NCI-H1048 (cell line): ENCODE results near the gene KDM1A.

ENCODE experiments used
- DNase-seq: peaks from one replicate; lab custom pipeline; 2025; lab: John Stamatoyannopoulos, UW

Gene KDM1A

DNA sequence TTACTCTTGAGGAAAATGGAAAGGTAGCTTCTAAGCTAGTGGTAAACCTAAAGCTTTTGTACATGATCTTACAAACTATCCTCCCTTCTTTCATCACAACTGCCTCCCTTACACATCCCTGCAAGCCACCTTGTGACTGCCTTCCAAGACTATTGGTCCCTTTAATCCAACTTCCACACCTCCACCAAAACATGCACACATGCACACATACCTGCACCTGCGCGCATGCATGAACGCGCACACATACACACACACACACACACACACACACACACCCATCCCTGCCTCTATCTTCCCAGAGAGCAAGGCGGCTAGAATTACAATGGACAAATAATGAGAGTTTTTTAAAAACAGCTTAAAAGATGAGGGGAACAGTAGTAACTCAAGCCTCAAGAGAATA, 91.1 kb downstream of the KDM1A start:
- DNase-seq, result no peak

DNA sequence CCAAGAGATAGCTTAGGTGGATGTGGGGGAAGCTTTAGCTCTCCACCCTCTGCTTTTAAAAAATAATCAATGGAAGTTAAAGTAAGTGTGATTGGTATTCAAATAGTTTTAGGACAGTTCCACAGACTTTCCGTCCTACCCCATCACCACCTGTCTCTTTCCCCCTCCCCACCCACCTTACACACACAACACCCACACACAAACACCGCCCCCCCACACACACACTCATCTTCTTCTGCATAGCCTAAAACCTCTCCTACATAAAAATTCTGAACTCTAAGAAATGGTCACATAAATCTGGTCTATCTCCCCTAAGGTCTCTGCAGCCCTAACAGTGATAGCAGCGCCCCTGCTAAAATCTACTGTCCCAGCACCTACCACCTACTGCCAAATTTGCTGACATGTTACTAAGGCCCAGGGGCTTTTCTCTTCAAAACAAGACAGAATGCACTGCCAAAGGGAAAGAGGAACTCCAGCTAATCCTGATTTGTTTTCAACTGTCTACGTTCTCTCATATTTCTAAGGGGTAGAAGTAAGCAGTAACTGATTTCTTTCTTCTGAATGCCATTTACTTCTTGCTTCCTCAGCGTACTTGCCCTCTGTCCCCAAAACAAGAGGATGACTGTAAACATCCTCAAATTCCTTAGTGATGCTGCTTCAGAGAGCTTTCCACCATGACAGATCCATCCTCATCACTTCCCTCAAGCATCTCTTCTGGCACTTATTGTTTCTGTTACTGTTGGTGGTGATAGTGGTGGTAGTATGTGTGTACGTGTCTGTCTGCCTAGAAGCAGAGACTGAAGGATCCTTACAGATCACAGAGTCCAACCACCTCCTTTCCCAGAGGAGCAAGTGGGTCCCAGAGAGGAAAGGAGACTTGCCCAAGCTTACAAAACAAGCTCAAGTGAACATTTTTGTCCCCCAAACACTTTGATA, 92.6 kb downstream of the KDM1A start:
- DNase-seq, result no peak

GRCh38 chr1:23114424-23115079, 95.3 kb downstream of the KDM1A start:
- no peak for DNase-seq

DNA sequence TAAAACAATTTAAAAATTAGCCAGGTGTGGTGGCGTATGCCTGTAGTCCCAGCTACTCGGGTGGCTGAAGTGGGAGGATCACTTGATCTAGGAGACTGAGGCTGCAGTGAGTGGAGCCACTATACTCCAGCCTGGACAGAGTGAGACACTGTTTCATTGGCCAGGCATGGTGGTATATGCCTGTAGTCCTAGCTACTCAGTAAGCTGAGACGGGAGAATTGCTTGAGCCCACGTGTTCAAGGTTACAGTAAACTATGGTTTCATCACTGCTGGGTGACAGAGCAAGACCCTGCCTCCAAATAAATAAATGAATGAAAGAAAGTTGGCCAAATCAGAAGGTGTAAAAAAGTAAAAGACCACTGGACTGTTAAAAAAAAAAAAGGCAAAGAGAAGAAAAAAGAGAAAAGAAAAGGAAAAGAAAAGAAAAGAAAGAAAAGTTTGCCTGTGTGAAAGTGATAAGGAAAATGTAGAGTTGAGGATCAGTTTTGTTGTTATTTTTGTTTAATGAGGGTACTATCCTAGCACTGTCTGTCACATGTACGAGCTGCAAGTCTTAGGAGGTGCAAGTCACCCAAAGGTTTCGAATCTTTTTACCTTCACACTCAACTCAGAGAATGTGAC, 97.1 kb downstream of the KDM1A start:
- no peak for DNase-seq

GRCh38 chr1:23116921-23117699, 97.8 kb downstream of the KDM1A start:
- DNase-seq, result no peak

GRCh38 chr1:23118407-23118806, 99.1 kb downstream of the KDM1A start:
- no peak for DNase-seq

GRCh38 chr1:23118957-23119792, 99.9 kb downstream of the KDM1A start:
- no peak for DNase-seq

DNA sequence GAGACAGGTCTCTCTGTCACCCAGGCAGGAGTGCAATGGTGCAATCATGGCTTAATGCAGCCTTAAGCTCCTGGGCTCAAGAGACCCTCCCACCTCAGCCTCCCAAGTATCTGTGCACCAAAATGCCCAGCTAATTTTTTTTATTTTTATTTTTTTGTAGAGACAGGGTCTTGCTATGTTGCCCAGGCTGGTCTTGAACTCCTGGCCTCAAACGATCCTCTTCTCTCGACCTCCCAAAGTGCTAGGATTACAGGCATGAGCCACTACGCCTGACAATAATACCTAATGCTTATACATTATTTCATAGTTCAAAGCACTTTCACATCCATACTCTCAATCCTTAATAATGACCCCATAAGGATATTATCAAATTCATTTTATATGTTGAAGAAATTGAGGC, 101.1 kb downstream of the KDM1A start:
- no peak for DNase-seq

- no peak for DNase-seq
Observed at GRCh38 chr1:23122023-23122748, 102.9 kb downstream of the KDM1A start.

- no peak for DNase-seq
Observed at GRCh38 chr1:23122796-23123195, 103.5 kb downstream of the KDM1A start.

DNA sequence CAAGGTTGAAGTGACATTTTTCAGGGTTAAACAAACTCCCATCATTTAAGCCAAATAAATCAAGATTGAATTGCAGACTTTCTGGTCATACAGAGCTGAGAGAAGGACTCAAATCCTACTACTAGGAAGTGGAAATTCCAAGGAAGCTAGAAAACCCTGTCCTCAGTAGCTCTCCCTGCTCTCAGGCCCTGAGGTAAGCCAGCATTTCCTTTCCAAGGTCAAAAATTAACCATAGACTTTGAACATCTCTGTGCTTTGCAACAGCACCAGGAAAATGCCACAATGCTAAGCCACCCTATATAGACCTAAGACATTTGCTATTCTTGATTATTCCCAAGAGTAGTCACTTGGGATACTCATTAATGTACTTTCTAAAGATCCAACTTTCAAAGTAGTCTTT, 104.3 kb downstream of the KDM1A start:
- DNase-seq, result no peak

DNA sequence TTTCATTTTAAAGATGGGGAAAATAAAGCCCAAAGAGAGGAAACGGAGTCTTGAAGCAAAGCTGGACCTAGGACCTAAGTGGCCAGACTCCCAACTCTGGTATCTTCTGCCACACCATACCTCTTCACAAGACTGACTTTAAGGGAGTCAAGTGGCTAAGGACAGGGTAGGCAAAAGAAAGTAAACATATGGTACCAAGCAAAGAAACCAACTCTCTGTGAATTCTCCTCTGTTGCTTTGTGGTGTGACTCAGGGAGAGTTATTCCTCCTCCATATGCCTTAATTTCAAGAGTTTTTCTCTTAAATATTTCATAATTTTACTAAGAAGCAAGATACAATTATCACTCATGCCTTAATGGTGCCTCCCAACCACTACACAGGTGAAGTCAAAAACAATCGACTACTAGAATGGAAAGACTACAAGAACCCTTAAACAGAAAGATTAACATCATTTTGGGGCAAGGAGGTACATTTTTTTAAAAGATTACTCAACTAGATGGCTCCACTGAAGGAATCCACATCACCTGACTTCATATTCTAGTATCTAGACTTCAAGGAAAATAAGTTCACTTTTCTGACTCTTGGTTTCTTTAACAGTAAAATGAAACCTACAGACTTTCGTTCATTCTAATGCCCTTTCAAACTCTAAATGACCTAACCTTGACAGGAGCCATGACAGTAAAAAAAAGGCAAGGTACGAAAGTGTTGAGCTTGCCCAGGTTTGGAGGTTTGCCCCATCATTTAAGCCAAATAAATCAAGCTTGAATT, 105.2 kb downstream of the KDM1A start:
- DNase-seq, result no peak

GRCh38 chr1:23125489-23125888, 106.2 kb downstream of the KDM1A start:
- no peak for DNase-seq

- DNase-seq, result no peak
Observed at GRCh38 chr1:23126200-23126599, 106.9 kb downstream of the KDM1A start.

DNA sequence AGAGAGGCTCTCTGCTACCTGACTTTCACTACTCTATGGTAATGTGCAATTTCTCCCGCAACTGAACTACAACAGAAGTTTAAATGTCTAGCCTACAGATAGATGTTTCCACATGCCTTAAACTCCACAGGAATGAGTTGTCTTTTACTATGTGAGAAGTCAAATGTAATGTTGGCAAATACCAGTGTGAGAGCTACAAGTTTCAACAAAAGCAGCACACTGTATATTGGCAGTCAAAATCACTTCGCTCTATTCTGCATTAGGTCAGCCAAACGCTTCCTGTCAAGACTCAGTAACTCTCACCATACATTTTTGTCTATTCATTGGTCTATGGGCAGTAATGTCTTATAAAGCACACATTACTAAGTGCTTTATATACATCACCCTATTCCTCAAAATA, 107.5 kb downstream of the KDM1A start:
- no peak for DNase-seq

- DNase-seq, result no peak
Observed at GRCh38 chr1:23129846-23130245, 110.6 kb downstream of the KDM1A start.

- DNase-seq, result no peak
Observed at GRCh38 chr1:23132033-23132432, 112.8 kb downstream of the KDM1A start.
